Neural cell (in vitro differentiated cells): ENCODE measurements around the gene CHCHD3. TPM values are rescaled to one million over a fixed set of nuclear protein-coding genes. Genes with fewer than 3 reads are reported as not detected.
"Not testable (repeated sequence)": the region's sequence is repeated elsewhere in the genome, so short reads cannot be mapped to it uniquely, and the experiment has no call there.

ENCODE experiments used
- H2AFZ ChIP-seq: fragments of 200-600, 300-800 bp; sonication (generic), shearing (Covaris generic); 2 replicates; pipeline ENCODE4 v1.6.0; 2014; ENCODE audit warnings: low read depth, mild to moderate bottlenecking, antibody characterized with exemption, low read length, moderate library complexity
- H3F3A ChIP-seq: fragments of 200-600 bp; shearing (Covaris generic); 2 replicates; pipeline ENCODE4 v1.6.1; 2016; ENCODE audit warnings: mild to moderate bottlenecking, moderate library complexity, mixed read lengths, antibody characterized with exemption, low read length; ENCODE audit not compliant: insufficient read depth, poor library complexity, severe bottlenecking
- H3K27ac ChIP-seq: fragments of 200-600, 300-800 bp; sonication (generic), shearing (Covaris generic); 2 replicates; pipeline ENCODE4 v1.5.1; 2014; ENCODE audit warnings: mild to moderate bottlenecking, low read length, moderate library complexity
- H3K27me3 ChIP-seq: fragments of 300-800, 200-600 bp; sonication (generic), shearing (Covaris generic); 2 replicates; pipeline ENCODE4 v1.6.0; 2014; ENCODE audit warnings: mild to moderate bottlenecking, low read depth, low read length, moderate library complexity; ENCODE audit not compliant: insufficient read depth
- H3K36me3 ChIP-seq: fragments of 300-800, 200-600 bp; sonication (generic), shearing (Covaris generic); 2 replicates; pipeline ENCODE4 v1.5.1; 2014; ENCODE audit warnings: mild to moderate bottlenecking, antibody characterized with exemption, low read length, moderate library complexity; ENCODE audit not compliant: insufficient read depth
- H3K4me2 ChIP-seq: fragments of 300-800, 200-600 bp; sonication (generic), shearing (Covaris generic); 2 replicates; pipeline ENCODE4 v1.6.0; 2014; ENCODE audit warnings: mild to moderate bottlenecking, low read length
- H3K4me3 ChIP-seq: fragments of 300-800, 200-600 bp; sonication (generic), shearing (Covaris generic); 2 replicates; pipeline ENCODE4 v1.5.1; 2014; ENCODE audit warnings: mild to moderate bottlenecking, low read length, moderate library complexity
- H3K79me2 ChIP-seq: fragments of 200-600 bp; shearing (Covaris generic); replicated peaks from 2 replicates; pipeline ENCODE4 v1.6.0; 2014; ENCODE audit warnings: mild to moderate bottlenecking, low read length, moderate library complexity; ENCODE audit not compliant: insufficient read depth
- H3K9ac ChIP-seq: fragments of 300-800, 200-600 bp; sonication (generic), shearing (Covaris generic); 2 replicates; pipeline ENCODE4 v1.6.1; 2016; ENCODE audit warnings: mild to moderate bottlenecking, low read length, mixed read lengths
- H3K9me2 ChIP-seq: fragments of 200-600 bp; shearing (Covaris generic); 2 replicates; pipeline ENCODE4 v1.6.1; 2016; ENCODE audit warnings: mild to moderate bottlenecking, low read length, mixed read lengths; ENCODE audit not compliant: insufficient read depth
- H3K9me3 ChIP-seq: fragments of 200-600, 300-800 bp; sonication (generic), shearing (Covaris generic); 2 replicates; pipeline ENCODE4 v1.6.1; 2016; ENCODE audit warnings: mild to moderate bottlenecking, mixed run types, low read length, moderate library complexity, mixed read lengths
- H4K20me1 ChIP-seq: fragments of 200-600 bp; shearing (Covaris generic); 2 replicates; pipeline ENCODE4 v1.6.1; 2016; ENCODE audit warnings: mild to moderate bottlenecking, mixed run types; ENCODE audit not compliant: insufficient read depth
- CTCF ChIP-seq: fragments of 450-650 bp; IDR thresholded peaks from 2 replicates; pipeline ENCODE4 v1.5.1; 2014; ENCODE audit warnings: antibody characterized with exemption, mild to moderate bottlenecking, moderate library complexity; ENCODE audit not compliant: poor library complexity, severe bottlenecking
- EP300 ChIP-seq: fragments of 450-650 bp; conservative IDR thresholded peaks from 2 replicates; pipeline ENCODE4 v1.6.1; 2014; ENCODE audit warnings: antibody characterized with exemption, mild to moderate bottlenecking, moderate library complexity; ENCODE audit not compliant: poor library complexity, severe bottlenecking
- EZH2 ChIP-seq: fragments of 200-600, 300-800 bp; shearing (Covaris generic), sonication (generic); IDR thresholded peaks from 2 replicates; pipeline ENCODE4 v1.6.1; 2014; ENCODE audit warnings: antibody characterized with exemption, low read length, borderline replicate concordance, mild to moderate bottlenecking; ENCODE audit not compliant: insufficient read depth, poor library complexity, severe bottlenecking
- MXI1 ChIP-seq: fragments of 450-650 bp; conservative IDR thresholded peaks from 2 replicates; pipeline ENCODE4 v1.6.1; 2014; ENCODE audit warnings: antibody characterized with exemption, mild to moderate bottlenecking; ENCODE audit not compliant: poor library complexity, severe bottlenecking
- POLR2AphosphoS5 ChIP-seq: IDR thresholded peaks from 2 replicates; pipeline ENCODE4 v1.6.1; 2012
- RAD21 ChIP-seq: fragments of 450-650 bp; conservative IDR thresholded peaks from 2 replicates; pipeline ENCODE4 v1.6.1; 2014; ENCODE audit warnings: antibody characterized with exemption, mild to moderate bottlenecking, moderate library complexity
- REST ChIP-seq: IDR thresholded peaks from 2 replicates; pipeline ENCODE4 v1.6.1; 2012; ENCODE audit warnings: borderline replicate concordance
- SMC3 ChIP-seq: fragments of 450-650 bp; conservative IDR thresholded peaks from 2 replicates; pipeline ENCODE4 v1.6.1; 2014; ENCODE audit warnings: antibody characterized with exemption, mild to moderate bottlenecking, moderate library complexity; ENCODE audit not compliant: poor library complexity
- TAF1 ChIP-seq: IDR thresholded peaks from 2 replicates; pipeline ENCODE4 v1.6.1; 2012; ENCODE audit warnings: low read depth
- polyA plus RNA-seq: library from polyadenylated mRNA; depleted of rRNA; stranded (reverse); fragments of >200 nt; gene quantifications from 2 replicates; pipeline ENCODE4 v1.2.3, GENCODE V29; 2014

CHCHD3 gene
- polyA plus RNA-seq, 1 donor from 2014 or later = 89.9 TPM

- Histone ChIP-seq H3K4me3 (no peak overlapping the region), H3F3A (no peaks in the 10 kb centered on the region), H3K27me3 (no peaks in the 10 kb centered on the region), H3K9me2 (no peaks in the 10 kb centered on the region), H3K9ac (no peak overlapping the region), H2AFZ (no peak overlapping the region), H3K27ac (no peak overlapping the region), H3K4me2 (no peak overlapping the region), H3K36me3 (no peaks in the 10 kb centered on the region), H3K79me2 (no peaks in the 10 kb centered on the region), H3K9me3 (no peaks in the 10 kb centered on the region), H4K20me1 (no peaks in the 10 kb centered on the region)
- TF ChIP-seq POLR2AphosphoS5 = no peak
- TF ChIP-seq TAF1 = no peak
- TF ChIP-seq RAD21 = no peak
- no peak for TF ChIP-seq EP300
- no peak for TF ChIP-seq REST
- TF ChIP-seq CTCF = no peak
- no peak for TF ChIP-seq SMC3
- TF ChIP-seq EZH2 = no peak
- TF ChIP-seq MXI1 = no peak
Measured at GRCh38 chr7:132969520-132969919, 112.4 kb downstream of the CHCHD3 start.

- H3K9ac ChIP-seq, H3K27me3 ChIP-seq, H3K79me2 ChIP-seq, H2AFZ ChIP-seq, H3K36me3 ChIP-seq, H3F3A ChIP-seq, H3K9me2 ChIP-seq, H3K27ac ChIP-seq, H4K20me1 ChIP-seq, H3K4me3 ChIP-seq, H3K9me3 ChIP-seq, H3K4me2 ChIP-seq: not testable (repeated sequence)
Measured at GRCh38 chr7:132967470-132967848, 114.4 kb downstream of the CHCHD3 start.

- Histone ChIP-seq H3K79me2 (no peaks in the 10 kb centered on the region), H3K4me3 (no peak overlapping the region), H3K9me3 (no peaks in the 10 kb centered on the region), H3K4me2 (no peak overlapping the region), H3K36me3 (no peaks in the 10 kb centered on the region), H3K9ac (no peak overlapping the region), H3K9me2 (no peaks in the 10 kb centered on the region), H3K27me3 (no peaks in the 10 kb centered on the region), H2AFZ (no peak overlapping the region), H3K27ac (no peak overlapping the region), H4K20me1 (no peaks in the 10 kb centered on the region), H3F3A (no peaks in the 10 kb centered on the region)
- no peak for TF ChIP-seq RAD21
- no peak for TF ChIP-seq EZH2
- TF ChIP-seq REST = no peak
- TF ChIP-seq MXI1 = no peak
- no peak for TF ChIP-seq SMC3
Measured at GRCh38 chr7:132966754-132967469, 115.0 kb downstream of the CHCHD3 start.
